H1 (cell line): ENCODE data around the gene EVI5. TPM values are rescaled to one million over a fixed set of nuclear protein-coding genes. Genes with fewer than 3 reads are reported as not detected.

Experiments used
- CTCF ChIA-PET: fragments of 300-600 bp; sonication (Branson Sonifier 250); formaldehyde crosslinking; loops from one replicate; lab custom pipeline; 2021; ENCODE audit not compliant: partially characterized antibody; lab: Charles Lee
- POLR2A ChIA-PET: fragments of 300-600 bp; sonication (Branson Sonifier 250); formaldehyde crosslinking; loops from one replicate; lab custom pipeline; 2021; ENCODE audit warnings: inconsistent platforms; ENCODE audit not compliant: partially characterized antibody; lab: Charles Lee
- DNase-seq, 2 experiments: peaks; one replicate each; pipeline versions ENCODE4 v3.0.0 to v3.0.0-alpha.2; 2010 to 2022; ENCODE audit warnings: low spot score in 2 of 2, low read depth in 1 of 2, mixed read lengths in 1 of 2
- FAIRE-seq: peaks from 2 replicates; lab custom pipeline; 2011; peaks lifted over from hg19 to GRCh38; lab: Jason Lieb, UNC
- H2AFZ ChIP-seq: 2 replicates; pipeline ENCODE4 v1.8.1; 2012; ENCODE audit warnings: low read length, inconsistent platforms
- H2AK5ac ChIP-seq: 2 replicates; pipeline ENCODE4 v1.6.1; 2013; ENCODE audit warnings: low read depth, low read length
- H2BK120ac ChIP-seq: replicated peaks from 2 replicates; pipeline ENCODE3; 2013; ENCODE audit warnings: low read depth, low read length, inconsistent platforms
- H2BK12ac ChIP-seq: 2 replicates; pipeline ENCODE4 v1.6.1; 2013; ENCODE audit warnings: low read depth, low read length
- H2BK15ac ChIP-seq: 2 replicates; pipeline ENCODE4 v1.6.1; 2013; ENCODE audit warnings: low read length
- H2BK20ac ChIP-seq: 2 replicates; pipeline ENCODE4 v1.6.1; 2013; ENCODE audit warnings: low read length
- H2BK5ac ChIP-seq: 2 replicates; pipeline ENCODE4 v1.6.1; 2013; ENCODE audit warnings: low read depth, low read length
- H3K14ac ChIP-seq: 2 replicates; pipeline ENCODE4 v1.6.1; 2013; ENCODE audit warnings: inconsistent platforms; ENCODE audit not compliant: insufficient read length
- H3K18ac ChIP-seq: 2 replicates; pipeline ENCODE4 v1.6.1; 2013; ENCODE audit warnings: low read length; ENCODE audit errors: extremely low read depth
- H3K23ac ChIP-seq: 2 replicates; pipeline ENCODE4 v1.6.1; 2013; ENCODE audit warnings: inconsistent platforms; ENCODE audit not compliant: insufficient read length
- H3K23me2 ChIP-seq: 2 replicates; pipeline ENCODE4 v1.6.1; 2013; ENCODE audit warnings: low read depth, low read length
- H3K27ac ChIP-seq: 2 replicates; pipeline ENCODE4 v1.6.1; 2011; ENCODE audit warnings: low read depth, low read length, inconsistent platforms
- H3K27me3 ChIP-seq, 4 experiments: replicated peaks in 1 of 4; 1 replicate in 1 of 4; 2 replicates in 3 of 4; pipeline versions ENCODE4 v1.6.1 to v1.8.1; 2011 to 2013; ENCODE audit warnings: low read length in 3 of 4, mild to moderate bottlenecking in 3 of 4, inconsistent platforms in 2 of 4, mixed read lengths in 2 of 4, moderate library complexity in 1 of 4; ENCODE audit not compliant: control insufficient read depth in 3 of 4, insufficient read depth in 3 of 4; ENCODE audit errors: extremely low read depth in 1 of 4
- H3K36me3 ChIP-seq, 4 experiments: 2 replicates each; pipeline versions ENCODE4 v1.6.1 to v1.8.1; 2011 to 2013; ENCODE audit warnings: mild to moderate bottlenecking in 4 of 4, low read length in 3 of 4, moderate library complexity in 2 of 4, control low read depth in 1 of 4, inconsistent platforms in 1 of 4; ENCODE audit not compliant: insufficient read depth in 4 of 4, control insufficient read depth in 2 of 4
- H3K4ac ChIP-seq: replicated peaks from 2 replicates; pipeline ENCODE3; 2013; ENCODE audit warnings: low read length, low read depth, mixed read lengths, inconsistent platforms; ENCODE audit not compliant: insufficient read length
- H3K4me1 ChIP-seq, 4 experiments: replicated peaks in 1 of 4; 1 replicate in 1 of 4; 2 replicates in 3 of 4; pipeline versions ENCODE4 v1.6.1 to v1.8.1; 2011 to 2013; ENCODE audit warnings: low read length in 3 of 4, inconsistent platforms in 2 of 4, mixed read lengths in 1 of 4; ENCODE audit not compliant: insufficient read depth in 4 of 4, control insufficient read depth in 3 of 4
- H3K4me2 ChIP-seq, 2 experiments: 2 replicates each; pipeline versions ENCODE4 v1.6.1 to v1.8.1; 2011 to 2013; ENCODE audit warnings: low read depth in 2 of 2, low read length in 2 of 2, control low read depth in 1 of 2, inconsistent platforms in 1 of 2, mild to moderate bottlenecking in 1 of 2; ENCODE audit not compliant: insufficient read depth in 1 of 2
- H3K4me3 ChIP-seq, 4 experiments: fragments of 200-600, 300-600 bp in 1 of 4; sonication (generic), shearing (Covaris generic), sonication (Bioruptor Twin) in 1 of 4; 2 replicates each; pipeline versions ENCODE4 v1.5.1 to v1.8.1; 2011 to 2016; ENCODE audit warnings: low read length in 4 of 4, low read depth in 3 of 4, control low read depth in 2 of 4, inconsistent platforms in 2 of 4, mild to moderate bottlenecking in 2 of 4, mixed read lengths in 1 of 4, moderate library complexity in 1 of 4; ENCODE audit not compliant: insufficient read depth in 2 of 4; ENCODE audit errors: extremely low read depth in 1 of 4
- H3K56ac ChIP-seq: replicated peaks from 2 replicates; pipeline ENCODE3; 2013; ENCODE audit warnings: low read depth, mild to moderate bottlenecking, mixed read lengths, low read length, inconsistent platforms; ENCODE audit not compliant: insufficient read length
- H3K79me1 ChIP-seq: 2 replicates; pipeline ENCODE4 v1.6.1; 2013; ENCODE audit warnings: low read depth, low read length, control low read depth
- H3K79me2 ChIP-seq, 2 experiments: 2 replicates each; pipeline versions ENCODE4 v1.6.1 to v1.8.1; 2012 to 2013; ENCODE audit warnings: low read length in 2 of 2, mild to moderate bottlenecking in 2 of 2, inconsistent platforms in 1 of 2; ENCODE audit not compliant: insufficient read depth in 2 of 2, control insufficient read depth in 1 of 2
- H3K9ac ChIP-seq, 4 experiments: replicated peaks in 1 of 4; 1 replicate in 1 of 4; 2 replicates in 3 of 4; pipeline versions ENCODE4 v1.6.1 to v1.8.1; 2011 to 2013; ENCODE audit warnings: low read depth in 3 of 4, low read length in 3 of 4, control low read depth in 2 of 4, mild to moderate bottlenecking in 2 of 4, moderate library complexity in 2 of 4, inconsistent platforms in 1 of 4; ENCODE audit errors: extremely low read depth in 1 of 4
- H3K9me3 ChIP-seq, 2 experiments: 2 replicates each; pipeline versions ENCODE4 v1.6.1 to v1.8.1; 2012 to 2013; ENCODE audit warnings: mild to moderate bottlenecking in 2 of 2, moderate library complexity in 2 of 2, control low read depth in 1 of 2, inconsistent platforms in 1 of 2, low read depth in 1 of 2, low read length in 1 of 2, mixed read lengths in 1 of 2; ENCODE audit not compliant: insufficient read depth in 2 of 2
- H4K20me1 ChIP-seq, 2 experiments: replicated peaks in 1 of 2; 2 replicates each; pipeline versions ENCODE3 to v1.8.1; 2011 to 2013; ENCODE audit warnings: inconsistent platforms in 2 of 2, low read length in 2 of 2, mild to moderate bottlenecking in 1 of 2; ENCODE audit not compliant: insufficient read depth in 2 of 2, control insufficient read depth in 1 of 2
- H4K5ac ChIP-seq: 2 replicates; pipeline ENCODE4 v1.6.1; 2013; ENCODE audit warnings: low read length, low read depth, mixed read lengths, inconsistent platforms; ENCODE audit not compliant: insufficient read length
- H4K8ac ChIP-seq: 2 replicates; pipeline ENCODE4 v1.8.0; 2013; ENCODE audit warnings: mild to moderate bottlenecking, moderate library complexity, low read length, inconsistent platforms; ENCODE audit not compliant: insufficient read depth; ENCODE audit errors: extremely low read depth
- H4K91ac ChIP-seq: replicated peaks from 2 replicates; pipeline ENCODE3; 2013; ENCODE audit warnings: low read length, mixed read lengths, inconsistent platforms; ENCODE audit not compliant: insufficient read length
- WGBS, 2 experiments: shearing (Covaris generic) in 1 of 2; methylation state at CpG; one replicate each; pipeline versions ENCODE4 v1.1.6 to v1.1.7; 2013 to 2015; ENCODE audit warnings: low lambda C conversion rate in 2 of 2, mixed read lengths in 2 of 2, inconsistent platforms in 1 of 2, low coverage in 1 of 2, missing lambda C conversion rate in 1 of 2; ENCODE audit not compliant: insufficient replicate concordance in 2 of 2, insufficient coverage in 1 of 2, insufficient read length in 1 of 2; ENCODE audit errors: extremely low coverage in 1 of 2, missing lambda C conversion rate in 1 of 2; 5-methylcytosine and 5-hydroxymethylcytosine counted together
- polyA plus RNA-seq, 7 experiments: library from polyadenylated mRNA; depleted of rRNA in 3 of 7; stranded (reverse) in 5 of 7; unstranded in 2 of 7; fragments of >200 nt in 5 of 7; fragments of 200-250 nt in 2 of 7; gene quantifications; 1 replicate in 5 of 7; 2 replicates in 1 of 7; 4 replicates in 1 of 7; pipeline versions ENCODE4 v1.2.1 to v1.2.3, GENCODE V29; 2011 to 2013; ENCODE audit warnings: missing spikeins in 2 of 7, mixed read lengths in 2 of 7
- total RNA-seq: library from RNA; stranded (reverse); fragmentation: NEBNext Ultra II Directional; extraction: Animal tissue kit (Norgen Biotek cat#: 25700); gene quantifications from 2 replicates; pipeline ENCODE4 v1.2.1, GENCODE V29; 2021

Gene EVI5
- total and polyA plus RNA-seq, 2 of the 8 experiments (the other 6 are each of a cell fraction or from before 2014, with no cell fraction given), result 1.7 to 13.7 TPM

DNA sequence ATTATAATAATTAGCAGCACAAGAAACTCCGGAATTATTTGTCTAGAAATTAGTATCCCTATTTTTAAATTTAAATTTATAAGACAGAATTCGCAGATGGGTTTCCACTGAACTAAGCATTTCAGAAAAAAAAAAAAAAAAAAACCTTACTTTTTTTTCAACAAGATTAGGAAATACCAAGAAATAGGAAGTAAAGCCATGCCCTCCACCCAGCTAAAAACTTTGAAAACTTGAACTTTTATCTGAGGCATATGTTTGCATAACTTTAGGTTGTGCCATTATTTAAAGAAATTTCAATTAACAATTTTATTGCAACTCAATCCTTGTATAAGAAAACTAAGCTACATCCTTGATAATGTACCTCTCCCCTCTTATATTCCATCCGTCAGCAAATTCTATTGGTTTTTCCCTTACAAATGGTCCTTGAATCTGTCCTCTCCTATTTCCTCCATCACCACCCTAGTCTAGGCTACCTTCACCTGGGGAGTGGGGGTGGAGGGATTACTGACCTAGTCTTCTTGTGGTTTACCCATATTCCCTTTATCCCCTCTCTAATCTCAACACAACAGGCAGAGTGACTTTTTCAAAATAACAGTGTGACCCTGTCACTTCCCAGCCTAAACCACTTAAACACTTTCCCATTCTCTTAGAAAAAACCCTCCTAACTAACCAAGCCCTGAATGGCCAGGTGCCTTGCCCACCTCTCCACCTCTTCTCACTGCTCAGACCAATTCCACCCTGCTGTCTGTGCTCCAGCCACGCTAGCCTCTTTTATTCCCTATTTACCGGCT, 1.4 kb upstream of the EVI5 start:
- Histone ChIP-seq H3K79me2 (peaks cover 0 to 14% of the 10 kb centered on the region in 2 experiments; a peak in 2 of 4 replicates), H3K36me3 (no peaks in the 10 kb centered on the region), H4K20me1 (peaks cover 0 to 1% of the 10 kb centered on the region in 2 experiments), H3K23ac (no peak overlapping the region), H3K4me1 (peaks cover 0 to 4% (median 2%) of the 10 kb centered on the region in 4 experiments; a peak in 3 of 7 replicates), H2BK20ac (no peak overlapping the region), H4K91ac (no peak overlapping the region), H3K18ac (no peak overlapping the region), H3K23me2 (peaks cover 6% of the 10 kb centered on the region), H2AK5ac (no peak overlapping the region), H2AFZ (no peak overlapping the region), H4K8ac (no peak overlapping the region), H3K4me2 (no peak overlapping the region; a peak in 1 of 4 replicates), H2BK5ac (no peak overlapping the region), H3K4me3 (no peak overlapping the region), H3K27ac (no peak overlapping the region), H2BK12ac (no peak overlapping the region), H3K4ac (no peak overlapping the region), H3K79me1 (peaks cover 2% of the 10 kb centered on the region; the same call in 1 of the 2 replicates), H3K56ac (no peak overlapping the region), H4K5ac (no peak overlapping the region), H3K14ac (no peak overlapping the region), H2BK15ac (no peak overlapping the region), H3K9ac (no peak overlapping the region), H3K27me3 (peaks cover 0 to 4% (median 1%) of the 10 kb centered on the region in 4 experiments; a peak in 3 of 7 replicates), H2BK120ac (no peak overlapping the region), H3K9me3 (no peaks in the 10 kb centered on the region)
- no peak for DNase-seq
- ChIA-PET CTCF (interaction anchor here (1.2 to 1.6 kb wide), 2 partner anchors 32 to 46 kb away, joined by 3 to 4 read pairs; partner anchors contain the start of gene RPL5), POLR2A (interaction anchor here (0.7 kb wide), 1 partner anchor 51 kb away, joined by 3 read pairs; no protein-coding TSS in a partner anchor)
- 89% methylated on average over 5 of the region's 5 CpGs; no CpG with 5 or more reads in 1 of the 2 experiments for WGBS, 2 experiments
- no peak for FAIRE-seq
